ENCODE results near the gene KRTAP22-1. TPM values are rescaled to one million over a fixed set of nuclear protein-coding genes. Genes with fewer than 3 reads are reported as not detected.

Gene KRTAP22-1
- total RNA-seq, 2 experiments from 2014 or later, result not detected

DNA sequence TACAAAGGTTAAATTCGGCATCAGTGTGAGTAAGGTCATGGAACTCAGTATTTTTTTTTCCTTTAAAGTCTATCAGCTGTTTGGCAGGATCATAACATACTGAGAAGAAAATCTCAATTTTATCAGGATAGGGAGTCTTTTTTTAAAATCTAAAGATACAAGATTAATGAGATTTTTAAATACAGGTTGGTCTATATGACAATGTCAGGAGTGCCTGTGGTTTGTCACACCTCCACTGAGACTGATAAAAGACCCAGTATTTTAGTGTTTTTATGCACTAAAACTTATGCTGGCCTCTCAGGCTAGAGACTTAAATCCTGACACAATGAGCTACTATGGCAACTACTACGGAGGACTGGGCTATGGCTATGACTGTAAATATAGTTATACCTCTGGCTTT, 41.7 kb downstream of the KRTAP22-1 start, which contains the start of gene KRTAP20-3:
TSS of gene KRTAP20-3 (plus strand) at position 301 of the 400 bp plus-strand sequence.
- CTCF ChIA-PET, result no interaction called here

DNA sequence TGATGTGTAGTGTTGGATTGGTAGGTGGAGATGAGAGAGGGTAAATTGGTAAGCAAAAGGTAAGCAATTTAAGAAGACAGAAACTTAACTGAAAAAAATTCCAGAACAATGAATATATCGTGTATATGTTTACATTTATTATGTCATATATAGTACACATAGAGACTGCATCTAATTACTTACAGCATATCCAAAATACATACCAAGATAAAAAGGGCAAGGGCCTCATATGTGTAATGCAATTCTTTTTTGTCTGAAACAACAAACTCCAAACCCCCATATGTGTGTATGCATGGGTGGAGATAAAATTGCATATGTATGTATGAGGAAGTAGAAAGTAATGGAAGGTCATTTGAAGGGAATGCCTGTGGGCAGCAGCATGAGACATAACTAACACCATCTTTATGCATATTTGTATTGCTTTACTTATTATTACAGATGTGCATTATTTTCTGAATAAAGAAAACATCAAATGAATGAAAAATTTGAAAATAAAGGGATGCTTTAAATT, 46.1 kb downstream of the KRTAP22-1 start:
- ChIA-PET POLR2A (no interaction called here), CTCF (no interaction called here)
- H3K4me3 Mint-ChIP-seq, result no peak overlapping the region
- no peaks in the 10 kb centered on the region for H3K36me3 Mint-ChIP-seq (ENCODE audit: low read depth)
- H3K9me3 Mint-ChIP-seq, result no peaks in the 10 kb centered on the region
- H3K27ac Mint-ChIP-seq, result no peak overlapping the region
- H3K4me1 Mint-ChIP-seq, result no peaks in the 10 kb centered on the region
- peaks cover 2% of the 10 kb centered on the region for H3K27me3 Mint-ChIP-seq
- no peak for DNase-seq

More for the DNA sequence above, 41.7 kb downstream of the KRTAP22-1 start, which contains the start of gene KRTAP20-3:
- Mint-ChIP-seq H3K36me3 (ENCODE audit: low read depth) (no peaks in the 10 kb centered on the region), H3K4me3 (no peak within 1 kb of the TSS), H3K27me3 (no peaks in the 10 kb centered on the region), H3K27ac (no peak within 1 kb of the TSS), H3K4me1 (no peaks in the 10 kb centered on the region), H3K9me3 (no peaks in the 10 kb centered on the region)
- POLR2A ChIA-PET, result no interaction called here
- no peak for DNase-seq

Other genes with a start within 250 kb of the KRTAP22-1 start
- gene KRTAP13-2, start 228.8 kb upstream of the KRTAP22-1 start, total RNA-seq, result not detected
- gene KRTAP13-1, start 205.1 kb upstream of the KRTAP22-1 start, total RNA-seq, result not detected
- not detected for gene KRTAP13-3, start 175.2 kb upstream of the KRTAP22-1 start, total RNA-seq
- gene KRTAP13-4, start 170.9 kb upstream of the KRTAP22-1 start, total RNA-seq, result not detected
- not detected for gene KRTAP15-1, start 160.8 kb upstream of the KRTAP22-1 start, total RNA-seq
- not detected for gene KRTAP19-1, start 120.7 kb upstream of the KRTAP22-1 start, total RNA-seq
- gene KRTAP19-2, start 113.7 kb upstream of the KRTAP22-1 start, total RNA-seq, result not detected
- not detected for gene KRTAP19-3, start 109.1 kb upstream of the KRTAP22-1 start, total RNA-seq
- not detected for gene KRTAP19-4, start 103.9 kb upstream of the KRTAP22-1 start, total RNA-seq
- not detected for gene KRTAP19-5, start 98.9 kb upstream of the KRTAP22-1 start, total RNA-seq
- not detected for gene KRTAP19-6, start 59.2 kb upstream of the KRTAP22-1 start, total RNA-seq
- gene KRTAP19-7, start 39.8 kb upstream of the KRTAP22-1 start, total RNA-seq, result not detected
- gene KRTAP22-2, start 10.7 kb upstream of the KRTAP22-1 start, total RNA-seq, result not detected
- gene KRTAP6-3, start 8.6 kb upstream of the KRTAP22-1 start, total RNA-seq, result not detected
- gene KRTAP6-2, start 2.2 kb upstream of the KRTAP22-1 start, total RNA-seq, result not detected
- gene KRTAP6-1, start 12.8 kb downstream of the KRTAP22-1 start, total RNA-seq, result not detected
- not detected for gene KRTAP20-1, start 15.3 kb downstream of the KRTAP22-1 start, total RNA-seq
- not detected for gene KRTAP20-4, start 19.5 kb downstream of the KRTAP22-1 start, total RNA-seq
- gene KRTAP20-2, start 34.1 kb downstream of the KRTAP22-1 start, total RNA-seq, result not detected
- not detected for gene KRTAP20-3, start 41.8 kb downstream of the KRTAP22-1 start, total RNA-seq
- gene KRTAP21-3, start 117.7 kb downstream of the KRTAP22-1 start, total RNA-seq, result not detected
- not detected for gene KRTAP21-2, start 146.2 kb downstream of the KRTAP22-1 start, total RNA-seq
- gene KRTAP21-1, start 154.3 kb downstream of the KRTAP22-1 start, total RNA-seq, result not detected
- not detected for gene KRTAP8-1, start 212.2 kb downstream of the KRTAP22-1 start, total RNA-seq
- not detected for gene KRTAP7-1, start 228.7 kb downstream of the KRTAP22-1 start, total RNA-seq

Measured in activated CD4-positive, alpha-beta memory T cell treated with anti-CD3 and anti-CD28 coated beads, Interleukin-2, amount 10 ng/mL, durations not matched to agents 7 days and 5 days (primary cell).